Muscle layer of colon (tissue), 2 donors: ENCODE results near the gene ACTRT2.

ENCODE experiments used
- H3K27ac ChIP-seq: one replicate; pipeline ENCODE4 v1.7.0; 2013; ENCODE audit warnings: low read depth, mild to moderate bottlenecking, low read length, moderate library complexity
- H3K27me3 ChIP-seq, 2 donors: one replicate each; pipeline ENCODE4 v1.7.0; 2013; ENCODE audit warnings: low read length in 2 of 2, mild to moderate bottlenecking in 2 of 2; ENCODE audit not compliant: insufficient read depth in 2 of 2, control insufficient read depth in 1 of 2
- H3K36me3 ChIP-seq: one replicate; pipeline ENCODE4 v1.7.0; 2013; ENCODE audit warnings: mild to moderate bottlenecking, low read length; ENCODE audit not compliant: insufficient read depth
- H3K4me1 ChIP-seq: one replicate; pipeline ENCODE4 v1.7.0; 2013; ENCODE audit warnings: mild to moderate bottlenecking, low read length; ENCODE audit not compliant: insufficient read depth
- H3K4me3 ChIP-seq, 2 donors: one replicate each; pipeline ENCODE4 v1.7.0; 2013; ENCODE audit warnings: low read length in 2 of 2, low read depth in 1 of 2, mild to moderate bottlenecking in 1 of 2, moderate library complexity in 1 of 2
- H3K9ac ChIP-seq: one replicate; pipeline ENCODE4 v1.7.0; 2013; ENCODE audit warnings: low read length
- H3K9me3 ChIP-seq: one replicate; pipeline ENCODE4 v1.7.0; 2013; ENCODE audit warnings: mild to moderate bottlenecking, low read length
- donor health status: abdominal sarcoma.
- donor health status: Adenocarcinoma of cecum.

The ACTRT2 gene

GRCh38 chr1:3055051-3055450, 33.8 kb downstream of the ACTRT2 start:
- H3K4me3 ChIP-seq, result no peak overlapping the region
- H3K4me1 ChIP-seq, result no peaks in the 10 kb centered on the region
- H3K9me3 ChIP-seq, result no peaks in the 10 kb centered on the region
- no peak overlapping the region for H3K27ac ChIP-seq
- H3K27me3 ChIP-seq, result peaks cover 3 to 25% of the 10 kb centered on the region in 2 donors
- no peaks in the 10 kb centered on the region for H3K36me3 ChIP-seq
- no peak overlapping the region for H3K9ac ChIP-seq

GRCh38 chr1:3056641-3057040, 35.4 kb downstream of the ACTRT2 start:
- Histone ChIP-seq H3K4me1 (no peaks in the 10 kb centered on the region), H3K9ac (no peak overlapping the region), H3K9me3 (no peaks in the 10 kb centered on the region), H3K4me3 (no peak overlapping the region), H3K36me3 (no peaks in the 10 kb centered on the region), H3K27ac (no peak overlapping the region), H3K27me3 (peaks cover 3 to 32% of the 10 kb centered on the region in 2 donors)

- Histone ChIP-seq H3K4me3 (no peak overlapping the region), H3K27me3 (peaks cover 3 to 42% of the 10 kb centered on the region in 2 donors), H3K9ac (no peak overlapping the region), H3K36me3 (no peaks in the 10 kb centered on the region), H3K27ac (no peak overlapping the region), H3K4me1 (peaks cover 2% of the 10 kb centered on the region), H3K9me3 (no peaks in the 10 kb centered on the region)
Observed at GRCh38 chr1:3058263-3059030, 37.2 kb downstream of the ACTRT2 start.

GRCh38 chr1:3060127-3060526, 38.9 kb downstream of the ACTRT2 start:
- Histone ChIP-seq H3K9me3 (no peaks in the 10 kb centered on the region), H3K36me3 (no peaks in the 10 kb centered on the region), H3K27me3 (peaks cover 17 to 52% of the 10 kb centered on the region in 2 donors), H3K9ac (no peak overlapping the region), H3K27ac (no peak overlapping the region), H3K4me3 (no peak overlapping the region), H3K4me1 (peaks cover 11% of the 10 kb centered on the region)

GRCh38 chr1:3060601-3061551, 39.6 kb downstream of the ACTRT2 start:
- Histone ChIP-seq H3K4me1 (peaks cover 11% of the 10 kb centered on the region), H3K9ac (no peak overlapping the region), H3K9me3 (no peaks in the 10 kb centered on the region), H3K27me3 (peaks cover 24 to 59% of the 10 kb centered on the region in 2 donors), H3K4me3 (no peak overlapping the region), H3K27ac (no peak overlapping the region), H3K36me3 (no peaks in the 10 kb centered on the region)

DNA sequence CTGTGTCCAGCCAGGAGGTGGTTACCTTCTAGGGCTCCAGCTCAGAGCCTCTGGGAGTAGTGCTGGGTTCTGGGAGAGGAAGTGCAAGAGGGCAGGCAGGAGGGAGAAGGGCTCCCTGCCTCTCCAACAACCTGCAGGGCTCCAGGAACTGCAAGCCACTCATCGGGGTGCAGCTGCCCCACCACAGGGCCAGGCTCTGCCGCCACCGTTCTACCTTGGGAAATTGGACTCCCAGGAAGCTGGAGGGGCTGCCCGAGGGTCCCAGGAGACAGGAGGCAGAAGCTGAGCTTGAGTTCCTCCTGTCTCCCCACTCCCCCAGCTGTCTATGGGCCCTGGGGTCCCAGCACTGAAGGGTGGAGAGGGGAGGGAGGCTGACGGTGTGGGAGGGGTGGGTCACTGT, 40.3 kb downstream of the ACTRT2 start:
- no peaks in the 10 kb centered on the region for H3K9me3 ChIP-seq
- no peak overlapping the region for H3K9ac ChIP-seq
- H3K27me3 ChIP-seq, result peaks cover 31 to 66% of the 10 kb centered on the region in 2 donors
- no peak overlapping the region for H3K4me3 ChIP-seq
- H3K27ac ChIP-seq, result no peak overlapping the region
- H3K36me3 ChIP-seq, result no peaks in the 10 kb centered on the region
- peaks cover 11% of the 10 kb centered on the region for H3K4me1 ChIP-seq

DNA sequence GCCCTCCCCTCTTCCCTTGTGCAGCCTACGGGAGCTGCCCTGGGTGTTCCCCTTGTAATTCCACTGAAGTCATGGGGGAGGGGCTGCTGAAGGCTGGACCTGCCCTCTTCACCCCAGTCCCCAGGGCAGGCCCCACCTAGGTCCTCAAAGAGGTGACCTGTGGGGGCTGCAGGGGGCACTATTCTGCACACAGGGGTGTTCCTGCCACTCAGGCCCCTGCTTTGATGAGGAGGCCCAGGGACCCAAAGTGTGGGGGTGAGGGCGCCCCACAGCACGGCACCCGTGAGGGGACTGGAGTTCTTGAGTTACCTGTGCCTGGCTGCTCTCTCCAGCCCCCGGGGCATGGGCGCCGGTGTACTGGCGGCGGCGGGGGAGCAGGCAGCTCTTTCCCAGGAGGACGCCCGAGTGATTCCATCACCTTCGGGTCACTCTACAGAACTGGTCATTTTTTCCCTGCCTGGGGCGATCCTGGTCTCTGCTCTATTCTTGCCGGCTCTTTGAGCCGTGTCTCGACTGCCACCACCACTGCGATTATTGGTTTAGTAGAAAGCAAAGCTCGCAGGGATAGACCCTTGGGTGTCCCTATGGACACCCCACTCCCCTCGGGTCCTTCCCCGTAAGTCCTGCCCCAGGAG, 40.8 kb downstream of the ACTRT2 start:
- H3K27ac ChIP-seq, result no peak overlapping the region
- no peak overlapping the region for H3K4me3 ChIP-seq
- peaks cover 36 to 68% of the 10 kb centered on the region in 2 donors for H3K27me3 ChIP-seq
- H3K4me1 ChIP-seq, result peaks cover 11% of the 10 kb centered on the region
- no peaks in the 10 kb centered on the region for H3K9me3 ChIP-seq
- no peaks in the 10 kb centered on the region for H3K36me3 ChIP-seq
- H3K9ac ChIP-seq, result no peak overlapping the region

DNA sequence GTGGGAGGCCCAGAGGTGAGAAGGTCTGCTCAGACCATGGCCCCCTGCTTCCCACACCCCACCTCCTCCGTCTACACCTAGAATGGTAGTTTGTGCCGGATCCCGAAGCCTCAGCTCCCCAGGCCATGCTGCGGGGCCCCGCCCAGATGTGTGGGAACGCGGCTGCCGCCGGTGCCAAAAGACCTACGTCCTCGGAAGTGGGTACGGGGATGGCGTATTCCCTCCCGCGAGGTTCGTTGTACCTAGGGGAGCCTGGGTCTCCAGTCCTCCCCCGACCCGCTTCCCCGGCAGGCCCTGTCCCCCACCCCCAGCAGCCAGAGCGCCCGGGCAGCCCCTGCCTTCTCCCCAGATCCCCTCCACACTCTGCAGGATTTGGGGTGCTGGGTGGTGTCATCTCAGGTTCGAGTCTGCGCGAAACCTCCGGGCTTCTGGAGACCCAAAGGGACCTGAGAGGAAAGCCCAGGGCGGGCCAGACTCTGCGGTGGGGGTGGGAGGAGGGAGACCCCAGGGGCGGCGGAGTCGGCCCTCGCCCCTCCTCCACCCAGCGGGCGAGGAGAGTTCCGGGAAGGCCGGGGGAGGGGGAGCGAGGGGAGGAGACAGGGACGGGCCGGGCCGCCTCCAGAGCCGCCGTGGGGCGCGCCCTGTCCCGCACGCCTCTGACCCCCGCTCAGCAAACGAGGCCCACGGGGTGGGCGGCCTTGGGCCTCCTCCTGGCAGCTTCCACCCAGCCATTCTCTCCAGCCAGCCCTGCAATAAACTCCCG, 41.5 kb downstream of the ACTRT2 start:
- Histone ChIP-seq H3K4me1 (peaks cover 11% of the 10 kb centered on the region), H3K9me3 (no peaks in the 10 kb centered on the region), H3K4me3 (no peak overlapping the region), H3K27ac (no peak overlapping the region), H3K27me3 (peaks cover 38 to 75% of the 10 kb centered on the region in 2 donors), H3K36me3 (no peaks in the 10 kb centered on the region), H3K9ac (no peak overlapping the region)

GRCh38 chr1:3063379-3064295, 42.4 kb downstream of the ACTRT2 start:
- Histone ChIP-seq H3K4me3 (no peak overlapping the region), H3K9me3 (no peaks in the 10 kb centered on the region), H3K27me3 (peaks cover 35 to 83% of the 10 kb centered on the region in 2 donors), H3K9ac (no peak overlapping the region), H3K4me1 (peaks cover 11% of the 10 kb centered on the region), H3K27ac (no peak overlapping the region), H3K36me3 (no peaks in the 10 kb centered on the region)

DNA sequence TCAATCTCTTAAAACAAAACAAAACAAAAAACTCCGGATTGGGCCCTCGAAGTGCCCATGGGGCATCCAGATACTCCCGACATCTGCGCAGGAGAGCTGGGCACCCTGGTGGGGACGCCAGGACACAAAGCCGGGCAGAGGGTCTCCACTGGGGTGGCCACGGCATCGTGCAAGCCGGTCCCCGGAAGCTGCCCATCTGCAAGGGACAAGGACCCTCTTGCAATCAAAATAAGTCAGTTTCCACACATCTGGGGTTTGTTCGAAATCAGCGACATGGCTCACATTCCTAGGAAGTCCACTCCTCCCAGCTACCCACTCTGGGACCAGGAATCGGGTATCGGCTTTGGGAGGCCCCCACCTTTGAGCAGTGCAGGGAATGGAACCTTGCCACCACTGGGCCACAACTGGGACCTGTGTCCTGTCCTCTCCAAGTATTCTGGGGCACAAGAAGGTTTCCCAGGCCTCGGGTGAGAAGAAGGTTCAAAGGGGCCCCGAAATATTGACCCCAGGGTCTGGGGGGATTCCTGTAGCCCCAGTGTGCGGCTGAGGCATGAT, 43.1 kb downstream of the ACTRT2 start:
- Histone ChIP-seq H3K4me1 (peaks cover 11% of the 10 kb centered on the region), H3K9me3 (no peaks in the 10 kb centered on the region), H3K4me3 (no peak overlapping the region), H3K36me3 (no peaks in the 10 kb centered on the region), H3K27me3 (peaks cover 35 to 87% of the 10 kb centered on the region in 2 donors), H3K9ac (no peak overlapping the region), H3K27ac (no peak overlapping the region)
